Peyer's patch (tissue), 4 donors: ENCODE results near the gene CYTIP.

ENCODE experiments used
- POLR2A ChIP-seq, 2 donors: fragments of 450-650 bp; IDR thresholded peaks; one replicate each; pipeline ENCODE4 v1.5.1; 2017; ENCODE audit warnings: antibody characterized with exemption in 2 of 2, mild to moderate bottlenecking in 2 of 2, moderate library complexity in 2 of 2
- TF ChIP-seq, protein P1 (sequence below), 6 experiments: fragments of 450-650 bp in 4 of 6; fragments of 200-600 bp in 2 of 6; sonication (generic) in 1 of 6; IDR thresholded peaks; one replicate each; pipeline ENCODE4 v1.5.1; 2017 to 2019; ENCODE audit warnings: antibody characterized with exemption in 6 of 6, mild to moderate bottlenecking in 3 of 6, moderate library complexity in 1 of 6

GRCh38 chr2:157375384-157375783 lies 68.5 kb downstream of the CYTIP start:
- TF ChIP-seq, protein P1, sequence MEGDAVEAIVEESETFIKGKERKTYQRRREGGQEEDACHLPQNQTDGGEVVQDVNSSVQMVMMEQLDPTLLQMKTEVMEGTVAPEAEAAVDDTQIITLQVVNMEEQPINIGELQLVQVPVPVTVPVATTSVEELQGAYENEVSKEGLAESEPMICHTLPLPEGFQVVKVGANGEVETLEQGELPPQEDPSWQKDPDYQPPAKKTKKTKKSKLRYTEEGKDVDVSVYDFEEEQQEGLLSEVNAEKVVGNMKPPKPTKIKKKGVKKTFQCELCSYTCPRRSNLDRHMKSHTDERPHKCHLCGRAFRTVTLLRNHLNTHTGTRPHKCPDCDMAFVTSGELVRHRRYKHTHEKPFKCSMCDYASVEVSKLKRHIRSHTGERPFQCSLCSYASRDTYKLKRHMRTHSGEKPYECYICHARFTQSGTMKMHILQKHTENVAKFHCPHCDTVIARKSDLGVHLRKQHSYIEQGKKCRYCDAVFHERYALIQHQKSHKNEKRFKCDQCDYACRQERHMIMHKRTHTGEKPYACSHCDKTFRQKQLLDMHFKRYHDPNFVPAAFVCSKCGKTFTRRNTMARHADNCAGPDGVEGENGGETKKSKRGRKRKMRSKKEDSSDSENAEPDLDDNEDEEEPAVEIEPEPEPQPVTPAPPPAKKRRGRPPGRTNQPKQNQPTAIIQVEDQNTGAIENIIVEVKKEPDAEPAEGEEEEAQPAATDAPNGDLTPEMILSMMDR (IDR thresholded peaks at IDR 0.05): no peak
- no peak for TF ChIP-seq POLR2A (IDR thresholded peaks at IDR 0.05)
